Smooth muscle cell of the pulmonary artery (primary cell): ENCODE data around the gene PPP4R3B. TPM values are rescaled to one million over a fixed set of nuclear protein-coding genes. Genes with fewer than 3 reads are reported as not detected.

ENCODE experiments used
- total RNA-seq: library from RNA; depleted of rRNA; stranded (reverse); fragments of >200 nt; gene quantifications from 2 replicates; pipeline ENCODE4 v1.2.3, GENCODE V29; 2014

Gene PPP4R3B
- 39.9 and 53.2 TPM in 2 replicates for total RNA-seq

DNA sequence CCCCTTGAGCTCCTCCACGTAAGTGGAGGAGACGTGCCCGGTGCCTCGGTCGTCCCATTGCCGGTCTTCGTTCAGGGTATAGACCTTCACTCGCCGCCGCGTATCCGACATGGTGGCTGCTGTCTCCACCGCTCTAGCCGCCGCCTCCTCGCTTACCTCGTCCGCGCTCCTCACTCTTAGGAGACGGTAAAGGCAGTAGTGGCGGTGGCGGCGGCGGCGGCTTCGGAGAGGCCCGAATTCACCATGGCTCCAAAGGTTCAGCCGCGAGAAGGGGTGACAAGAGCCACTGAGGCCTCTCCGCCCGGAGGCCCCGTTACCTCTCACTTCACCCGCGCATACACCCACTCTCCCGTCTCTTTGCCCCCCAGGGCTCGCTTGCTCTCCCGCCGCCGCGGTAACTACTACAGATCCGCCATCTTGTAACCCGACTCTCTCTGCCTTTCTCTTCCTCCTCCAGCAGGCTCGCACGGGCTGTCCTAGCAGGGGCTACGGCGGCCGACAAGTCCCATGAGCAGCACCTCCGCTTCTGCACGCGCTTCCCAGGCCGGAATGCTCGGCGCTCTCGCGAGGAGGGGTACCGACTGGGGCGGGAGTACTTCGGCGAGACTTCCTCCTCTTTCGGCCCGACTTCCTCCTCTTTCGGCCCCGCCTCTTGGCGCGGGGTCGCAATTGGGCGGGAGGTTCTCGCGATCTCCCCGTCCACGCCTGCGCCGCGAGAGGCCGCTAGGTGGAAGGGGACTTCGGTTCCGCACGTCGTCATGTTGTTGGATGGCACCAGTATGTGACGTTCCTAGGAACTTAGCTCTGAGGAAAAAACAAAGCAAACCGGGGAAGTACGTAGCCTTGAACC, at the start of gene PPP4R3B:
PPP4R3B (minus strand) TSS at position 448 of the 850 bp plus-strand sequence; CDS start at position 111, 337 bp downstream.

Other genes starting within 250 kb of the PPP4R3B start
- 50.9 and 53.4 TPM in 2 replicates for gene CCDC88A, start 197.8 kb downstream of the PPP4R3B start, total RNA-seq
- 22.8 and 25.2 TPM in 2 replicates for gene CFAP36, start 97.9 kb downstream of the PPP4R3B start, total RNA-seq
- 21.8 and 22.2 TPM in 2 replicates for gene PNPT1, start 76.2 kb upstream of the PPP4R3B start, total RNA-seq